Bronchial epithelial cell (primary cell): ENCODE measurements around the gene FEZ2. TPM values are rescaled to one million over a fixed set of nuclear protein-coding genes. Genes with fewer than 3 reads are reported as not detected.
"Not testable (repeated sequence)": the region's sequence is repeated elsewhere in the genome, so short reads cannot be mapped to it uniquely, and the experiment has no call there.

Experiments
- DNase-seq: peaks from one replicate; pipeline ENCODE4 v3.0.0-alpha.2; 2010; ENCODE audit warnings: low read depth
- FAIRE-seq: peaks from 2 replicates; lab custom pipeline; 2011; peaks lifted over from hg19 to GRCh38; lab: Jason Lieb, UNC
- H3K27me3 ChIP-seq: 2 replicates; pipeline ENCODE4 v1.5.1; 2011; ENCODE audit warnings: low read length; ENCODE audit not compliant: control insufficient read depth, insufficient read depth
- H3K36me3 ChIP-seq: 2 replicates; pipeline ENCODE4 v1.5.1; 2011; ENCODE audit warnings: low read length; ENCODE audit not compliant: control insufficient read depth, insufficient read depth
- H3K4me3 ChIP-seq: 2 replicates; pipeline ENCODE4 v1.5.1; 2011; ENCODE audit warnings: mild to moderate bottlenecking, low read depth, low read length, control low read depth
- total RNA-seq: library from RNA; depleted of rRNA; stranded (reverse); fragments of >200 nt; gene quantifications from 2 replicates; pipeline ENCODE4 v1.2.1, GENCODE V29; 2014
- TF ChIP-seq, protein P1 (sequence below): IDR thresholded peaks from 2 replicates; pipeline ENCODE4 v1.5.1; 2011; ENCODE audit warnings: mild to moderate bottlenecking, moderate library complexity, low read length, control low read depth, inconsistent platforms; ENCODE audit not compliant: insufficient read depth, severe bottlenecking

The FEZ2 gene
- total RNA-seq, 1 donor from 2014 or later: 46.3 TPM

DNA sequence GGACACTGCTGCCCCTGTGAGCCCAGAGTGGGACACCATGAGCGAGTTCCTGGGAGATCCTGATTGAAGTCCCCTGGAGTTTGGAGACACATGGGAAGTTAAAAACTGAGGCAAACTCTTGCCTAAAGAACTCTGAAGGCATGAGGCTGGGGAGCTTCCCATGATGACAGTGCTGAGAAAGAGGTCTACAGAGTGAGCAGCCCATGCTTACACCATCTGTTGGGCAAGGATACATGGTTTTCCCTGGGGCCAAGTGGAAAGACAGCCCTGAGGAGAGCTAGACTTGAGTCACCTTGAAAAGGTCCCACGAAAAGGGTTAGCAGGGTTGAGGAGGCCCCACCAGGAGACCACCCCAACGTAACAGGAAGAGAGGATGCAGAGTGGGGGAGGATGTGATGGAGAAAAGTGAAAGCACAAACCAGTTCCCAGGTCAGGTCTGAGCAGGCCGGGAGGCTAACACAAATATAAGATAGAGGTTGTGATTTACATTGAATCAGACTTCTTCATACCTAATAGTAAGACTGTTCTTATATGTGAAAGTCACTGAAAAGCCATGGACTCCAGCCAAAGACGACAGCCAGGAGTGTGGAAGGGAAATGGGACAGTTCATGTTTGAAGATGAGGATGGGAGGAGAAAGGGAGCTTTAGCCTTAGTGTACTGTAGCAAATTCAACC is 13.5 kb upstream of the FEZ2 start:
- Histone ChIP-seq H3K4me3 (no peak overlapping the region), H3K27me3 (no peaks in the 10 kb centered on the region), H3K36me3 (no peaks in the 10 kb centered on the region)
- FAIRE-seq (no peak), DNase-seq (peak; percentile 55)
- TF ChIP-seq, protein P1, sequence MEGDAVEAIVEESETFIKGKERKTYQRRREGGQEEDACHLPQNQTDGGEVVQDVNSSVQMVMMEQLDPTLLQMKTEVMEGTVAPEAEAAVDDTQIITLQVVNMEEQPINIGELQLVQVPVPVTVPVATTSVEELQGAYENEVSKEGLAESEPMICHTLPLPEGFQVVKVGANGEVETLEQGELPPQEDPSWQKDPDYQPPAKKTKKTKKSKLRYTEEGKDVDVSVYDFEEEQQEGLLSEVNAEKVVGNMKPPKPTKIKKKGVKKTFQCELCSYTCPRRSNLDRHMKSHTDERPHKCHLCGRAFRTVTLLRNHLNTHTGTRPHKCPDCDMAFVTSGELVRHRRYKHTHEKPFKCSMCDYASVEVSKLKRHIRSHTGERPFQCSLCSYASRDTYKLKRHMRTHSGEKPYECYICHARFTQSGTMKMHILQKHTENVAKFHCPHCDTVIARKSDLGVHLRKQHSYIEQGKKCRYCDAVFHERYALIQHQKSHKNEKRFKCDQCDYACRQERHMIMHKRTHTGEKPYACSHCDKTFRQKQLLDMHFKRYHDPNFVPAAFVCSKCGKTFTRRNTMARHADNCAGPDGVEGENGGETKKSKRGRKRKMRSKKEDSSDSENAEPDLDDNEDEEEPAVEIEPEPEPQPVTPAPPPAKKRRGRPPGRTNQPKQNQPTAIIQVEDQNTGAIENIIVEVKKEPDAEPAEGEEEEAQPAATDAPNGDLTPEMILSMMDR: no peak

DNA sequence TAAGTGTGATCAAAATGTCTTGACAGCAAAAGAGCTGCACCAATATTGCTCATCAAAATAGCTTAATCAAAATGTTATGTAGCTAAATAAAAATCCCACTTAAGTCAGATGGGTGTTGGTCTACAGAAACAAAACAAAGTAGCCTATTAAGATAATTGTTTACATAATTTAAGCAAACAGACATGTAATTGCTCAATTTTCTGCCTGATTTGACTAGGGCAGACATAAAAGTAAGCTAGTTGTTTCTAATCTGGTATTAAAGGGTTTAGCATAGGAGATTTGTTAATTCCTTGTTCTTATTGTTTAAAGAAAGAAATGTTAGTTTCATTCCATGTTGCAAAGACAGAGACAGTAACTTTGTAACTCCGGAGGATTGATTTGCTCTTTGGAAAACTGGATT is 11.5 kb upstream of the FEZ2 start:
- TF ChIP-seq, protein P1: no peak
- Histone ChIP-seq H3K36me3 (no peaks in the 10 kb centered on the region), H3K4me3 (no peak overlapping the region), H3K27me3 (no peaks in the 10 kb centered on the region)
- FAIRE-seq: no peak
- DNase-seq: no peak

DNA sequence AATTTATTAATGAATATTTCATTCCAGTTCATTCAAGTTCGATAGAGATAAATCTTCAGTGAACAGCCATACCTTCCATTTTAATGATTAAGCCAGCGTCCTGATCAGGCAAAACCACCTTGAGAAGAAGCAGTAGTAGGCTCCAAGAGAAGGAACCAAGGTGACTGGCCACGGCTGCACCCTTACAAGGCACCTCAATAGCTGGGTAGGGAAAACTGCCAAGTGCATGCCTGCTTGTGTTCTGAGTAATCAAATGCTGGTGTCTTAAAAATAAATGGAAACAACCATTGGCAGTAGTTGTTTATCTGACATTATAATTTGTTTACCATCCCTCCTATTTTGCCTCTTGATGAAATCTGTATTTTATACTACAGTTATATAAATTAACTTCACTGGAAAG is 10.0 kb upstream of the FEZ2 start:
- DNase-seq (no peak), FAIRE-seq (no peak)
- H3K4me3 ChIP-seq: no peak overlapping the region

DNA sequence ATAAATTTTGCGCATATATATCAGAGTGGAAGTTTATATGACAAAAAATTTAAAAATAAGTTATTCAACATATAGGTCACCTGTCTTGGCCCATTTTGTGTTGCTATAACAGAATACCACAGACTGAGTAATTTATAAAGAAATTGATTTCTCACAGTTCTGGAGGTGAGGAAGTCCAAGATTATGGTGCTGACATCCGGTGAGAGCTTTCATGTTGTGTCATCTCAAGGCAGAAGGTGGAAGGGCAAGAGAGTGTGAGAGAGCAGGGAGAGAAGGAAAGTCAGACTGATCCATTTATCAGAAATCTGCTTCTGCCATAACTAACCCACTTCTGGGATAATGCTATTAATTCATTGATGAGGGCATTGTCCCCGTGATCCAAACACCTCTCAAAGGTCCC is 9.0 kb upstream of the FEZ2 start:
- Histone ChIP-seq H3K4me3 (no peak overlapping the region), H3K36me3 (no peaks in the 10 kb centered on the region), H3K27me3 (no peaks in the 10 kb centered on the region)
- DNase-seq (no peak), FAIRE-seq (no peak)
- TF ChIP-seq, protein P1: no peak

More for the DNA sequence above, 10.0 kb upstream of the FEZ2 start:
- H3K36me3 ChIP-seq: no peaks in the 10 kb centered on the region
- H3K27me3 ChIP-seq: no peaks in the 10 kb centered on the region
- TF ChIP-seq, protein P1: no peak

DNA sequence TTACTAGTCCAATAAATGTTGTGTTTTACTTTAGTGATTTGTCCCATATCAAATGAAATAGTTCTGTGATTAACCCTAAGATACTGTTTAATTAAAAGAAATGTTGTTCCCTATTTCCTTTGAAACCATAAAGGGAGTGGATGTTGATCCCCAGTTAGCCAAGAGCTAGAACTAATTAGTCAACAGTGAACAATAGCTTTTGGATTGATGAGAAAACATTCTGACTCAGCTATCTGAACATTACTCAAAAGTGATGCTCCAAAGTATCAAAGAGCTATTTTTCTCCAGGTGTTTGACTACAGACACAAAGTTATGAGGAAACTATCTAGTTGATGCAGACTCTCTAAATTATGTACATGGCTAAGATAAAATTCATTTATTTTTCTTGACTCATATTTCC is 7.3 kb upstream of the FEZ2 start:
- no peak for FAIRE-seq
- Histone ChIP-seq H3K4me3 (no peak overlapping the region), H3K27me3 (no peaks in the 10 kb centered on the region), H3K36me3 (no peaks in the 10 kb centered on the region)
- DNase-seq: peak; percentile 67
- TF ChIP-seq, protein P1: no peak

DNA sequence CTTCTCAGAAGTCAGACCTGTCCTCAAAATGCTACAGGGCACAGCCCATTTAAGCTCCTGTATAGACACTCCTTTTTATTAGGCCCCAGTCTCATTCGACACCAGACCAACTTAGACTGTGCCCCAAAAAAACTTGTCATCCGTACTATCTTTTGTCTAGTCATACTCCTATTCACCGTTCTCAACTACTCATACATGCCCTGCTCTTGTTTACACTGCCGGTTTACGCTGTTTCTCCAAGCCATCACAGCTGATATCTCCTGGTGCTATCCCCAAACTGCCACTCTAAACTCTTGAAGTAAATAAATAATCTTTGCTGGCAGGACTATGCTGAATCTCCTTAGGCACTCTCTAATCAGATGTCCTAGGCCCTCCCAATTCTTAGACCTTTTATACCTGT is 5.7 kb upstream of the FEZ2 start:
- not testable (repeated sequence) for H3K27me3 ChIP-seq, FAIRE-seq, DNase-seq, H3K36me3 ChIP-seq, H3K4me3 ChIP-seq
